ENCODE results near the gene TPRX2. TPM values are rescaled to one million over a fixed set of nuclear protein-coding genes. Genes with fewer than 3 reads are reported as not detected.
"Not testable (repeated sequence)": the region's sequence is repeated elsewhere in the genome, so short reads cannot be mapped to it uniquely, and the experiment has no call there.

TPRX2 gene
- total and polyA plus RNA-seq, 2 of the 13 experiments (the other 11 are each of a cell fraction or from before 2014, with no cell fraction given) = not detected

DNA sequence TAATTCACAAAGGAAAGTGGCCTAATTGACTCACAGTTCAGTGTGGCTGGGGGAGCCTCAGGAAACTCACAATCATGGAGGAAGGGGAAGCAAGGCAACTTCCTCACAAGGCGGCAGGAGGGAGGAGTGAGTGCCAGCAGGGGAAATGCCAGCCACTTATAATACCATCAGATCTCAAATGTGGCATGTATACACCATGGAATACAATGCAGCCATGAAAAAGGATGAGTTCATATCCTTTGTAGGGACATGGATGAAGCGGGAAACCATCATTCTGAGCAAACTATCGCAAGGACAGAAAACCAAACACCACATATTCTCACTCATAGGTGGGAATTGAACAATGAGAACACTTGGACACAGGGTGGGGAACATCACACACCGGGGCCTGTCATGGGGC, 20.4 kb downstream of the TPRX2 start:
- H3K27me3 ChIP-seq (ENCODE audit: control insufficient read depth in 1 of 2, insufficient read depth in 2 of 2, low read length in 2 of 2); H3K9me3 ChIP-seq (ENCODE audit: low read length); H2AFZ ChIP-seq (ENCODE audit: low read length); BruUV-seq (replicated peaks); H3K27ac ChIP-seq (ENCODE audit: extremely low read length, insufficient read depth, low read length); H4K20me1 ChIP-seq (ENCODE audit: insufficient read depth, low read length); in situ Hi-C loops (cut with HindIII; ENCODE audit: extremely low pct_ligation_motif_present, low pct_unique_long_range_greater_than_20kb); ATAC-seq; POLR2A ChIA-PET; intact Hi-C loops (cut with micrococcal nuclease; ENCODE audit: unreplicated experiment); DNase-seq (ENCODE audit: low spot score); H3K4me3 ChIP-seq (replicated peaks in 1 of 3; ENCODE audit: insufficient read depth in 1 of 3, low read depth in 2 of 3, low read length in 3 of 3); FAIRE-seq; H3K9ac ChIP-seq (ENCODE audit: insufficient read depth, low read depth, low read length); CTCF ChIA-PET (ENCODE audit: low intra/inter-chr PET ratio, low total read pairs); H3K4me2 ChIP-seq (ENCODE audit: low read depth, low read length): not testable (repeated sequence)
- H3K36me3 ChIP-seq (replicated peaks in 1 of 2; ENCODE audit: control insufficient read depth in 1 of 2, insufficient read depth in 2 of 2, low read length in 2 of 2) = peaks cover 10 to 61% of the 10 kb centered on the region in 2 experiments
- H3K79me2 ChIP-seq (ENCODE audit: insufficient read depth, low read length) = peaks cover 12% of the 10 kb centered on the region
- 69% methylated on average over 4 of the region's 4 CpGs for WGBS (ENCODE audit: low lambda C conversion rate)
- H3K4me1 ChIP-seq (ENCODE audit: insufficient read depth, low read length) = peaks cover 25% of the 10 kb centered on the region

DNA sequence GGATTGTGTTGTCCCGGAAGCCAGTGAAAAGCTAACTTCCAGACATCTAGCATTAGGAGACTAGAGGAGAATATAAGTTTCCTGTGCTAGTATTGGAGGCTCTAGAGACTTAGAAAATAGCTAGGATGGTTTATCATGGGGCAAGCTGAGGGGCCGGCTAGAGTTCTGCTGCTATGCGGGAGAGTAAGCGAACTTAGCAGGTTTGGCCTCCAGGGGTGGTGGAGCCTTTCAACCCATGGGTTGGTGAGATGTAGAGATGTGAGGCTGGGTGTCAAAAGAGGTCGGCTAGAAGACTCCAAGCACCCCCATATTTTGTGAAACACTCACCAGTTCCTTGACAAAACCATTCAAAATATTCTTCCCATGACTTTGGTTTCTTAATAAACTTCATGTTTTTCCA, 22.7 kb downstream of the TPRX2 start:
- CTCF ChIA-PET (ENCODE audit: low intra/inter-chr PET ratio, low total read pairs) = no interaction called here
- Histone ChIP-seq H3K27ac (ENCODE audit: extremely low read length, insufficient read depth, low read length) (no peak overlapping the region), H3K36me3 (replicated peaks in 1 of 2; ENCODE audit: control insufficient read depth in 1 of 2, insufficient read depth in 2 of 2, low read length in 2 of 2) (peaks cover 10 to 46% of the 10 kb centered on the region in 2 experiments), H3K4me3 (replicated peaks in 1 of 3; ENCODE audit: insufficient read depth in 1 of 3, low read depth in 2 of 3, low read length in 3 of 3) (no peak overlapping the region), H3K79me2 (ENCODE audit: insufficient read depth, low read length) (peaks cover 27% of the 10 kb centered on the region), H3K27me3 (ENCODE audit: control insufficient read depth in 1 of 2, insufficient read depth in 2 of 2, low read length in 2 of 2) (no peaks in the 10 kb centered on the region; a peak in 1 of 5 replicates), H4K20me1 (ENCODE audit: insufficient read depth, low read length) (peaks cover 4% of the 10 kb centered on the region; the same call in 1 of the 2 replicates), H2AFZ (ENCODE audit: low read length) (no peak overlapping the region), H3K9me3 (ENCODE audit: low read length) (no peaks in the 10 kb centered on the region), H3K4me1 (ENCODE audit: insufficient read depth, low read length) (peaks cover 43% of the 10 kb centered on the region), H3K9ac (ENCODE audit: insufficient read depth, low read depth, low read length) (no peak overlapping the region), H3K4me2 (ENCODE audit: low read depth, low read length) (no peak overlapping the region)
- intact Hi-C loops (cut with micrococcal nuclease; ENCODE audit: unreplicated experiment) = no loop called here
- DNase-seq (ENCODE audit: low spot score) (no peak), ATAC-seq (no peak), FAIRE-seq (no peak)
- POLR2A ChIA-PET = no interaction called here
- in situ Hi-C loops (cut with HindIII; ENCODE audit: extremely low pct_ligation_motif_present, low pct_unique_long_range_greater_than_20kb) = no loop called here
- TF ChIP-seq TBX2 (CRISPR knock-in tag; IDR thresholded peaks at IDR 0.05; ENCODE audit: borderline replicate concordance) (no peak), NR3C1 (CRISPR knock-in tag; IDR thresholded peaks at IDR 0.05) (no peak)
- no TSS peak for BruUV-seq (replicated peaks)
- 96% methylated on average over 5 of the region's 5 CpGs for WGBS (ENCODE audit: low lambda C conversion rate)

DNA sequence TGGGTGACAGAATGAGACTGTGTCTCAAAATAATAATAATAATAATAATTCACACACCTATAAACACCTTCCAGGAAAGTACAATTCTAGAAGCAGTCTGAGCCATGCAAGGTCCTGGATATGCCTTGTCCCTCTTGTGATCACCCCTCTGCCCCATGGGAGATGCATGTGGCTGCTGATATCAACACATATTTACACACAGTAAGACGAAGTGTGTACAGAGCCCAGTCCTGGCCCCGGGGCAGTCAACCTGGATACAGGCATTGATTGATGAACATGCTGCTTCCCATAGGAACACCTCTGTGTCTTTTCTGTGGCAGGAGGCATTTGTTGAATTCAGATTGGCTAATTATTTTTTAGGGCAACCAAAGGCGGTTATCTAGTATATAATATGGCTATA, 23.9 kb downstream of the TPRX2 start:
- in situ Hi-C loops (cut with HindIII; ENCODE audit: extremely low pct_ligation_motif_present, low pct_unique_long_range_greater_than_20kb) (no loop called here), intact Hi-C loops (cut with micrococcal nuclease; ENCODE audit: unreplicated experiment) (no loop called here)
- ChIA-PET CTCF (ENCODE audit: low intra/inter-chr PET ratio, low total read pairs) (no interaction called here), POLR2A (no interaction called here)
- peaks cover 4% of the 10 kb centered on the region; the same call in 1 of the 2 replicates for H4K20me1 ChIP-seq (ENCODE audit: insufficient read depth, low read length)
- H3K4me2 ChIP-seq (ENCODE audit: low read depth, low read length) = peak overlapping the region; percentile 51
- BruUV-seq (replicated peaks) = no TSS peak
- 68% methylated on average over 3 of the region's 3 CpGs for WGBS (ENCODE audit: low lambda C conversion rate)
- TF ChIP-seq ZSCAN22 (CRISPR knock-in tag; IDR thresholded peaks at IDR 0.05) = no peak
- no peak for TF ChIP-seq NONO (IDR thresholded peaks at IDR 0.05)
- peak; percentile 18; the same call in 1 of the 2 replicates for TF ChIP-seq NONO (CRISPR knock-in tag; conservative IDR thresholded peaks at IDR 0.05)
- no peak overlapping the region for H3K9ac ChIP-seq (ENCODE audit: insufficient read depth, low read depth, low read length)
- DNase-seq (ENCODE audit: low spot score) (no peak), FAIRE-seq (no peak), ATAC-seq (no peak)
- H3K4me3 ChIP-seq (replicated peaks in 1 of 3; ENCODE audit: insufficient read depth in 1 of 3, low read depth in 2 of 3, low read length in 3 of 3) = no peak overlapping the region
- H2AFZ ChIP-seq (ENCODE audit: low read length) = no peak overlapping the region
- peaks cover 27% of the 10 kb centered on the region for H3K79me2 ChIP-seq (ENCODE audit: insufficient read depth, low read length)
- H3K27ac ChIP-seq (ENCODE audit: extremely low read length, insufficient read depth, low read length) = no peak overlapping the region
- H3K9me3 ChIP-seq (ENCODE audit: low read length) = no peaks in the 10 kb centered on the region
- H3K36me3 ChIP-seq (replicated peaks in 1 of 2; ENCODE audit: control insufficient read depth in 1 of 2, insufficient read depth in 2 of 2, low read length in 2 of 2) = peaks cover 8 to 43% of the 10 kb centered on the region in 2 experiments
- peaks cover 52% of the 10 kb centered on the region for H3K4me1 ChIP-seq (ENCODE audit: insufficient read depth, low read length)
- H3K27me3 ChIP-seq (ENCODE audit: control insufficient read depth in 1 of 2, insufficient read depth in 2 of 2, low read length in 2 of 2) = no peaks in the 10 kb centered on the region; a peak in 1 of 5 replicates
